Measurements from ENCODE around the gene RNF220. TPM values are rescaled to one million over a fixed set of nuclear protein-coding genes. Genes with fewer than 3 reads are reported as not detected.
A peak's percentile ranks its signal among the peaks of the same experiment; 100 is the strongest.

Gene RNF220
- total and polyA plus RNA-seq, 2 of the 13 experiments (the other 11 are each of a cell fraction or from before 2014, with no cell fraction given): 48.2 to 72.1 TPM

GRCh38 chr1:44674113-44675000, 269.3 kb downstream of the RNF220 start, which contains the start of the genes ARMH1 and TMEM53 (continued):
- no peak for TF ChIP-seq TOE1 (CRISPR knock-in tag; IDR thresholded peaks at IDR 0.05)
- TF ChIP-seq ZNF326 (CRISPR knock-in tag; IDR thresholded peaks at IDR 0.05; ENCODE audit: borderline replicate concordance): no peak
- TF ChIP-seq MYC (CRISPR knock-in tag; IDR thresholded peaks at IDR 0.05; ENCODE audit: borderline replicate concordance): peak; percentile 75; the same call in 1 of the 2 replicates
- peak; percentile 98 for TF ChIP-seq RFX1 (IDR thresholded peaks at IDR 0.05)
- 0 out of 2 replicates have a peak, but pooled peaks have one; percentile 53 for TF ChIP-seq ZNF691 (CRISPR knock-in tag; IDR thresholded peaks at IDR 0.05; ENCODE audit: borderline replicate concordance, low read depth)
- TF ChIP-seq ZNF547 (CRISPR knock-in tag; IDR thresholded peaks at IDR 0.05): no peak
- peak; percentile 68; the same call in 1 of the 3 replicates for TF ChIP-seq MXI1 (IDR thresholded peaks at IDR 0.05; ENCODE audit: borderline replicate concordance, low read depth, low read length)
- no peak for TF ChIP-seq ZNF317 (CRISPR knock-in tag; IDR thresholded peaks at IDR 0.05)
- TF ChIP-seq NONO (IDR thresholded peaks at IDR 0.05): no peak
- no peak for TF ChIP-seq NONO (CRISPR knock-in tag; conservative IDR thresholded peaks at IDR 0.05)
- TF ChIP-seq THAP9 (CRISPR knock-in tag; IDR thresholded peaks at IDR 0.05; ENCODE audit: borderline replicate concordance): peak; percentile 80
- 0 out of 2 replicates have a peak, but pooled peaks have one; percentile 23 for TF ChIP-seq FOXA3 (CRISPR knock-in tag; IDR thresholded peaks at IDR 0.05)
- TF ChIP-seq HNF4A (CRISPR knock-in tag; IDR thresholded peaks at IDR 0.05): peak; percentile 54
- TF ChIP-seq ERF (CRISPR knock-in tag; IDR thresholded peaks at IDR 0.05): peak; percentile 56
- TF ChIP-seq RXRB (CRISPR knock-in tag; IDR thresholded peaks at IDR 0.05; ENCODE audit: borderline replicate concordance): peak; percentile 93
- no peak for TF ChIP-seq ATF6 (CRISPR knock-in tag; conservative IDR thresholded peaks at IDR 0.05)
- peak; percentile 69; the same call in 1 of the 2 replicates for TF ChIP-seq ZGPAT (CRISPR knock-in tag; IDR thresholded peaks at IDR 0.05)
- TF ChIP-seq FOXJ3 (CRISPR knock-in tag; IDR thresholded peaks at IDR 0.05; ENCODE audit: borderline replicate concordance): 0 out of 2 replicates have a peak, but pooled peaks have one; percentile 22
- TF ChIP-seq SNAPC2 (CRISPR knock-in tag; IDR thresholded peaks at IDR 0.05): 0 out of 2 replicates have a peak, but pooled peaks have one; percentile 17
- peak; percentile 38; the same call in 1 of the 2 replicates for TF ChIP-seq TFDP1 (CRISPR knock-in tag; IDR thresholded peaks at IDR 0.05; ENCODE audit: borderline replicate concordance)
- 0 out of 2 replicates have a peak, but pooled peaks have one; percentile 24 for TF ChIP-seq THAP11 (CRISPR knock-in tag; IDR thresholded peaks at IDR 0.05)
